ENCODE measurements around the gene CELA2A. TPM values are rescaled to one million over a fixed set of nuclear protein-coding genes. Genes with fewer than 3 reads are reported as not detected.

Gene CELA2A
- total and polyA plus RNA-seq, 9 of the 15 experiments (the other 6 are each of a cell fraction or from before 2014, with no cell fraction given) = 0.62 TPM; not detected in 8

GRCh38 chr1:15501208-15502032 lies 44.9 kb downstream of the CELA2A start (continued):
- TF ChIP-seq TRIM25 (IDR thresholded peaks at IDR 0.05; ENCODE audit: borderline replicate concordance) (no peak), EP300 (IDR thresholded peaks at IDR 0.05; ENCODE audit: low read length) (no peak), ZNF589 (CRISPR knock-in tag; IDR thresholded peaks at IDR 0.05; ENCODE audit: low read depth) (no peak), ZBTB17 (CRISPR knock-in tag; IDR thresholded peaks at IDR 0.05) (no peak), RBM25 (IDR thresholded peaks at IDR 0.05; ENCODE audit: low read depth, low read length, severe bottlenecking) (no peak), THRA (IDR thresholded peaks at IDR 0.05) (no peak), TCF15 (CRISPR knock-in tag; IDR thresholded peaks at IDR 0.05) (no peak), HNRNPLL (IDR thresholded peaks at IDR 0.05; ENCODE audit: low read depth, low read length, poor library complexity, severe bottlenecking) (peak; percentile 66), PTRF (tag; IDR thresholded peaks at IDR 0.05) (no peak), ZBTB5 (IDR thresholded peaks at IDR 0.05) (no peak), HBP1 (CRISPR knock-in tag; IDR thresholded peaks at IDR 0.05) (no peak), GATA2 (CRISPR knock-in tag; IDR thresholded peaks at IDR 0.05) (no peak), TFAP4 (CRISPR knock-in tag; IDR thresholded peaks at IDR 0.05; ENCODE audit: borderline replicate concordance) (peak; percentile 91), THRAP3 (IDR thresholded peaks at IDR 0.05; ENCODE audit: borderline replicate concordance) (no peak), ZNF217 (CRISPR knock-in tag; IDR thresholded peaks at IDR 0.05) (no peak), ZNF766 (CRISPR knock-in tag; conservative IDR thresholded peaks at IDR 0.05) (no peak), ZNF436 (CRISPR knock-in tag; IDR thresholded peaks at IDR 0.05) (no peak), ELF4 (CRISPR knock-in tag; IDR thresholded peaks at IDR 0.05) (no peak), IRF2 (CRISPR knock-in tag; IDR thresholded peaks at IDR 0.05) (no peak), DIDO1 (tag; IDR thresholded peaks at IDR 0.05; ENCODE audit: low read depth) (no peak)

Data from K562 (cell line).